Fibroblast of skin of right quadriceps (primary cell): ENCODE measurements around the gene SUFU.

ENCODE experiments used
- DNase-seq: peaks from one replicate; pipeline ENCODE4 v3.0.0-alpha.2; 2013

SUFU gene

DNA sequence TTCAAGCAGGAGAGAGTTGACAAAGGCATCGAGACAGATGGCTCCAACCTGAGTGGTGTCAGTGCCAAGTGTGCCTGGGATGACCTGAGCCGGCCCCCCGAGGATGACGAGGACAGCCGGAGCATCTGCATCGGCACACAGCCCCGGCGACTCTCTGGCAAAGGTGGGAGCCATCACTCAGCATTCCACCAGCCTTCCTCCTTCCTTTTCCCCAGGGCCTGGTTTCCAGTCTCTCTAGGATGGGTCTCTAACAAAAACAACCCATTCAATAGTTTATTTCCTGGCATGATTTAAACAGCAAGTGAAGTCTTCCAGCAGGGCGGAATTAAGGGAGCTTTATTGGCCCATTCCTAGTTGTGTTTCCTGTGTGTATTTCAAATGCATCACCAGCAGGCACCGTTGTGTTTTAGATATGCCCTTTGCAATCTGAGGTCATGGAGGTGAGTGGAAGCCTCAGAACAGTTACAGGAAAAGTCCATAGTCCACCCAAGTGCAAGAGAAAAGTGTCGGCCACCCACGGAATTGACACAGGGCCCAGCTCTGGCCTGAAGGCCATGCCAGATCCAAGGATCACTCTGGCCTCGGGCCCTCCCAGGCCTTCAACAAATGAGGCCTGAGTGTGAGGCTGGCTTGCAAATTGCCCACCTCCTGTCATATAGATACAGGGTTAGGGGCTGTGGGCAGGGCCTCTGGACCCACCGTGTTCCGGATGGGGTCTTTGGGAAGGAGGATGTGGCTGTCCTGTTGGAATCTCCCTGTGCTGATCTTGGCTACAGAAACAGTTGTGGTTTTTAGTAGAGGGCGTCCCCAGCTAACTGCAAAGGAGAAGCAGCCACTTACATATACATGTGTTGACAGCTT, 93.6 kb downstream of the SUFU start:
- no peak for DNase-seq

DNA sequence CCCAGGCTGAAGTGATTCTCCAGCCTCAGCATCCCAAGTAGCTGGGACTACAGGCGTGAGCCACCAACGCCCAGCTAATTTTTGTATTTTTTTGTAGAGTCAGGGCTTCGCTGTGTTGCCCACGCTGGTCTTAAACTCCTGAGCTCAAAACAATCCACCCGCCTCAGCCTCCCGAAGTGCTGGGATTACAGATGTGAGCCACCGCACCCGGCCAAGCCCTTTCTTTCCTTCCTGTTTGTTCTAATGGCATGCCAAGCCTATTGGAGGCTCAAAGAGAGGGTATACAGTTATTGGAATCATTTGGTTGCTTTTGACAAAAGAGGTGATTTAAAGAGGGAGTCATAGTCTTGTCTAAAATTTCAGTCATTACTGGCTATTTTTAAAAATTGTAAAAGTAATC, 94.5 kb downstream of the SUFU start:
- DNase-seq, result no peak

DNA sequence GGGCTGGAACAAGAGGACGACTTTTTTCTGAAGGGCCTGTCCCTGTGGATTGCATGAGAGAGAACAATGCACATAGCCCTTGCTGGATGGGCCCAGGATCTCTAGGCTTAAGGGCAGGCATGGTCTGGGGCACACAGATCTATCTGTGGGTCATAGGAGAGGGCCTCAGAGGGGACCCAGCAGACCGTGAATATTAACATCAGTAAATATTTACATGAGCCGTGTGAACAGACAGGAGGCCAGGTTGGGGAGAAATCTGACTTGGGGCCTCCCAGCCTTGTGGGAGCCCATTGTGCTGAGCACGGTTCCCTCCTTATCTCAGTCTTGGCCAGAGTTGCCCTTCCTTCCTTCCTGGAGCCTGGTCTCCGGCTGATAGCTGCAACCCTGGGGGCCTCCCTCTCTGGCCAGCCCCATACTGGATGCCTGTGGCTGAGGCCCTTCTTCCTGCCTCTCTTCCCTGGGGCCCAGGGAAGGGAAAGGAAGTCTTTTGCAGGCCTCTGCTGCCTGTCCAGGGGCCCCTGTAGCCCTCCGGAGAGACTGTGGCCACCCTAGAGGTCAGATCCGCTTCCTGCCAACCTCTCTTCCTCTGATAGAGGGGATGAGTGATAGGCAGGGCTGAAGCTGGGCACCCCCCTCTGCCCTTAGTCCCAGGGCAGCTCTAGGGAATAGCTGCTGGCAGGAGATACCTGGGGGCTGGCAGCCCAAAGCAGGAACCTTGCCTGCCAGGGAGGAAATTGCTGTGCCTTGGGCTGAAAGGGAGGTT, 96.0 kb downstream of the SUFU start:
- peak; percentile 26 for DNase-seq

DNA sequence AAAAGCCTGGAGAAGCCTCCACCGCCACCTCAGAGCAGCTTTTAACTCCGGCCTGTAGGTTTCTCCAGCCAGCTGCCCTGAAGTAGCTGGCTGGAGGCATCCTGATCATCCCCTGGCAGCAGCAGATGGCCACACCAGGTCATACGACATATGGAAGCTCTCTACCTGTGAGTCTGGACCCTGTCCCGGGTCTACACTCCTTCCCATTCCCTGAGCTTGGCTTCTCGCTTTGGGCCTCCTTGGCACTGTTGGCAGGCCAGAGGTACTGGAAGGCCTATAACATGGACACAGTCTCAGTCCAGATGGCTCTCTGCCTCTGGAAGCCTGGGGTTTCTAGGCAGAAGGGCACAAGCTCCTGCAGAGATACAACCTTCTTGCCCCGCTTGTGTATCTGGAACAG, 97.0 kb downstream of the SUFU start:
- DNase-seq, result no peak

DNA sequence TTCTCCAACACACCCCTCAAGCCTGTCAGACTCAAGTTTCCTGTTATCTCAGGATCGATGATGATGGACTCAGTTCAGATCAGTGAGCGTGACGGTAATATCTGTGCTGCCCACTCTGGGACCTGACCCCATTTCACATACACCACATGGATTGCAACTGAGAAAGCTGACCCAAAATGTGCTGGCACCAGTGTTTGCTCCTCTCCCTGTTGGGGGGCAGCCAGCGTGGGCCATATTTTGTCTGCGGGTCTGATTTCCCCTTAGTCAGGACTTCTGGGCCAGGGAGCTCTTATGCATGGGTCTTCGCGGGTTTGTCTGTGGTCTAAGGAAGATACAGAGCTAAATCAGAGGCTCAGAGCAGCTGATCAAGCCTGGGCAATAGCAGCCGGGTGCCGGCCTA, 97.9 kb downstream of the SUFU start:
- DNase-seq, result no peak

DNA sequence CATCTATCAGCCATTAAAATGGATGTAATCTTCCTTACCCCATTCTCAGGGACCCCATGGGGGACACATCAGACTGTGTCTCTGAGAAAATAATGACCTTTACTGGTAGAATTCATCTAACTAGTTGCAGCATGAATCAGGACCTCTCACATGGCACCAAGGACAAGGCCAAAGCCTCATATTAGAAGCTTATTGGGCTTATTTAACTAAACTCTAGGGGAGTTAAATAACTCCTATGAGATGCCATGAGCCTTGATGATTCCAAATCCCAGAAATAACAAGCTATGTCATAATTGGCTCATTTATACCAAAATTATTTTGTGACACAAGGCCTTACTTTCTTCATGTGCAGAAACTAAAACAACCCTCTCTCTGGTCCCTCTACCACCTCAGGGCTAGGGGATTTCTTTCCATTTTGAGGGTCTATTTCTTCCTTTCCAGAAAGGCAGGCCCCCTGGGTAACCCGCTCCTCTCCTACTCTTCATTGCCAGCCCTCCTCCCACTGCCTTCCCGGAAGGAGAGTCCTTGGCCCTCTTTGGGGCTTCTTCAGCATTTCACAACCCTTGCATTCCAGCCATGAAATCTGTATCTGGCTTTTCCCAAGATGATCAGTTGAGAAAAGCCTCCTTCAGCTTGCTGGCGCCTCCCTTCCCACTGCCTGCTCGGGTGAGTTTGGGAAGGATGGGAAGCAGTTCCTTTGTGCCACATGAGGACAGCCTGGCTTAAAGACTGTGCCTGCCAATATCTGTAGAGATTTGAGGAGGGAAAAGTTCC, 98.7 kb downstream of the SUFU start:
- DNase-seq, result peak; percentile 58

DNA sequence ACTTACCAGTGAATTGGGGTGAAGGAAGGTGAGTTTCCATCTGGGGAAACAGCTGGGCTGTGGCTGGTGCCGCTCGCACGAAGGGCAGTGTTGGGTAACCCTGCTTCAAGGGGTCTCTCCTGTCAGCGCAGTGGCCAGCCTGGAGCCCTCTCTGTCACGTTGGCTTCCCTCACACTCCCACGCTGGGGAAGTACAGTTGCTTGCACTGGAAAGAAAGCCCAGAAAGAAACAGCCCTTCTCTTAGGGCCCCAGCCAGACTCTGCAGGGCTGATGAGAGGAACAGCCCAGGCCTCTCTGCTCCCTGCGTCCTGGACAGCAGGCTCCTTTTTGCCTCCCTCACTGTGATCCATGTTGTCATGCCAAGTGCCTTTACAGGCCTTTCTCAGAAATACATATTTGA, 100.2 kb downstream of the SUFU start:
- DNase-seq, result no peak

DNA sequence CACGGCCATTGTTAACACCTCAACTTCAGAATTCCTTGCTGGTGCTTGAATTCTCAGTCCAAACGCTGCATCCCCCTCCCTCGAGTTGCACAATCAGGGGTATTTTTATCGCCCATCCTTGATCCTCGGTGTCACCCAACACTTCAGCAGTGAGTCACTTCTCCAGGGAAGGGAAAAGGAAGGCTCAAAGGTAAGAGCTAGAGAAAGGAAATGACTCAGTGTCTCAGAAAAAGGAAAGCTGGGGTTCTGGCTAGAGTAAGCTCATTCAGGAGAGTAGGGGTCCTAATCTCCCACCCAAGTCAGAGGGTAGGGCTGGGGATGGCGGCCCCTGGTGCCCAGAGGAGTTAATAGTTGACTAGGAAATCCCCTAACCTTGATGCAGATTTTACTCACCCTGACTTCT, 100.7 kb downstream of the SUFU start:
- DNase-seq, result peak; percentile 93

DNA sequence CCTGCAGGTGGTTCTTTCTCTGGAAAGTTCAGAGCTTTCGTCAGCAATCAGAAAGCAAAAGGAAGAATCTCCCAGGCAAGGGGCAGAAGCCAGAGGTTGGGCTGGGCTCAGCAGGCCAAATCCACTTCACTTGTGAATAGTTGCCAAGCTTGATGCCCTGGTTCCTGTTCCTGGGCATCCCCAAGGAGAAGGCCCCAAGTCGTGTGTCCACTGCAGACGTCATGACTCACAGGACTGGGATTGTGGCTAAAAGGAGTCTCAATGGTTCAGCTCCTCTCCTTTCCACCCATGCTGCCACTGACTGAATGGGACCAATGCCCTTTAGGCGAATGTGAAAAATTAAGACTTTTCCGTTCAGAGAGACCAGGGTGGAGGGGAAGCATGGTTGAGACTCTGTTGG, 101.9 kb downstream of the SUFU start:
- no peak for DNase-seq

DNA sequence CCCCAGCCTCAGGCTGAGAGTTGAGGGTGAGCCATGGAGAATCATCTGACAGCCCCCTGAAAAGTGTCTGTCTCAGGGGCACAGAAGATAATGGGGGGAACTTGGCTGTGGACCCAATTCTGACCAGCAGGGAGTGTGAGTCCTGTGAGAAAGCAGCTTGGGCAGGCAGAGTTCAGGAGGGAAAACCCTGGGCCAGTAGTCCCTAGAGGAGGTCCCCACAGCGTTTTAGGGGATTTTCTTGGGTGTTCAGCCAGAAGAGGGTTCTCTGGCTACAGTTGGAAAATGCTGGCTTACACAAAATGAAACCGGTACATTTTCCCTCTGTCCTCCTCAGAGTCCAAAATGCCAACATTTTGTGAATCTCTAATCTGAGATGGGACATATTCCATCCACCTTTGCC, 104.7 kb downstream of the SUFU start:
- no peak for DNase-seq

DNA sequence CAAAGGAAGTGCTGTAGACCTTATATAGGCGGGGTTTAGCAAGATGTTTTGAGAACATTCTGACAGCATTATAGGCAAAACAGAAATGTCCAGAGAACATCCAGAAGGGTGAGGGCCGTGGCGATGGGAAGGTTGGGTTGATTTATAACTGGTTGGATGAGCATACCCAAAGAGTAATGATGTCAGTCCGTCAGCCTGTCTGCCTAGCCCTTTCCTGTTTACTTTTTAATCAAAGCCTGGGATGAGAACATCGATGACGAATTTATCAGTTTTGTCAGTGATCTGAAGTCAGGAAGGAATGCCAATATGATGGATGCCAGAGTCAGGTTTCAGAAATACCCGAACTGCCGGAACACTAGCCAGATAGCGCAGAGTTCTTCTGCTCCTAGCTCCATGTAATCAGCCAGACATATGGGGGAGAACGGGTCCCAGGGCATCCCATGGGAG, 106.7 kb downstream of the SUFU start:
- DNase-seq, result no peak

DNA sequence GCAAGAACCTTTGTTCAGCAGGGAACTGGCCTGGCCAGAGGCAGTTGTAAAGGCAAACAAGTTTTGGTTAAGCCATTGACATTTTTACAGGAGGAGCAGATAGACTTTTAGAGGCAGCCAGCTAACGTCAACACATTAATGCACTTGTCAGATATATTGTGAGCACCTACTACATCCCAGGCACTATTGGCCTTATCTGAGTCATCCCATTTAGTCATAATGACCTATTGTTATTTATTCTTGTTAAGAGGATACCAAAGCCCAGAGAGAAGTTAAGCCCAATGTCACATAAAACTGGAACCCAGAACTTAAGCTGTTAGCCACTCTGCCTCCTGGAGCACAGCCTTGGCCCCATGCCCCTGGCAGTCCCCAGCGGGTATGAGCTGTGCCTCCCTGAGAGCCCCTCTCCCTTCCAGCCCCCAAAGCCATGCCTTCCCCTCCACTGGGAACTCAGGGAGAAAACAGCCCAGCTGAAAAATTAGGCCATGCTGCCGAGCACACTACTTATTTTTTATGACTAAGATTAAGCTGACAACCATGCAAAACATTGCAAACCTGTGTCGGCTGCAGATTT, 107.8 kb downstream of the SUFU start:
- DNase-seq, result no peak

DNA sequence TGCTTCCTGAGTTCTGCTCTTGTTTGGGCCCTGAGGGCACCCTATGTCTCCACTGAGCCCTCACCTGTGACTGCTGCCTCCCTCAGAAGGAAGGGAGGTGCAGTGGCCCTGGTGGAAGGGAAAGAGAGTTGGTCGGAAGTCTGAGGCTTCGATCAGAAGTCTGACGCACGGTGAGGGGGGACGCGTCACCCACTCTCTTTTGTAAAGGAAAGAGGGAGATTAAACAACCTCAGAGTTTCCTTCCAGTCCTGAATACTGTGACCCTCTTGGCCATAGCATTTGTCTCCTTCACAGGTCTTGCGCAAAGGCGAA, 109.1 kb downstream of the SUFU start:
- DNase-seq, result no peak

DNA sequence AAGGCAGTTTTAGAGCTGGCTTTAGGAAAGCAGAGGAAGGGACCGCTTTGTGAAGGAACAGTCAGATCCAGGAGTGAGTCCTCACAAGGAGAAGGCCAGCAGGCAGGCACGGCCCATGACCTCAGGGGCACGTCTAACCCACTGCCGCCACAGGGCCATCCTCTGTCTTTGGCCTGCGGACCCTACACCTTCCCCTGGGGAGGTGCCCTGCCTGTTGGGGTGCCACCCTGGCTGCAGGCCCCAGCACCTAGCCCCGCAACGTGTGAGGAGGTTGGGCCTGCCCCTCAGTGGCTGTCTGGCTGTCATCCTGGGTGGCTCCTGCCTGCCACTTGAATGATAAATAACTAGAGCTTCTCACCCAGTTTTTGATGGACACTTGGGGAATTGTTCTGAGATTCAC, 109.5 kb downstream of the SUFU start:
- no peak for DNase-seq

DNA sequence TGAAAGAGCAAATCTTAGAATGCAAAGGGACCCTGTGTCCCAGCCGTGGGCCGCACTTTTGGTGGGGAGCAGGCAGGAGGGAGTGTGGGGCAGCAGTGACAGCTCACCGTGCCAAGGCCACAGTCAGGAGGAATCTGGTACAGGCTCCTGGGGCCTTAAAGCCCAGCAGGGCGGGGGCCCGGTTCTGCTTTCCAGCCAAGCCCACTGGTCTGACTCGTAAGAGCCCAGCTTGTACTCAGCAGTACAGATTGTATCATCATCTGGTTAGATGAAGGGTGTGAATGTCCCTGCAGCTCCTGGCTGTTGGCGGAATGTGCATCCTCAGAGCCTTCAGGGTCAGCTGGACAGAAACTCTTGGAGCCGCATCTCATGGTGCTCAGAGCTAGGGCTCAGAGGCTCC, 110.0 kb downstream of the SUFU start:
- DNase-seq, result no peak

DNA sequence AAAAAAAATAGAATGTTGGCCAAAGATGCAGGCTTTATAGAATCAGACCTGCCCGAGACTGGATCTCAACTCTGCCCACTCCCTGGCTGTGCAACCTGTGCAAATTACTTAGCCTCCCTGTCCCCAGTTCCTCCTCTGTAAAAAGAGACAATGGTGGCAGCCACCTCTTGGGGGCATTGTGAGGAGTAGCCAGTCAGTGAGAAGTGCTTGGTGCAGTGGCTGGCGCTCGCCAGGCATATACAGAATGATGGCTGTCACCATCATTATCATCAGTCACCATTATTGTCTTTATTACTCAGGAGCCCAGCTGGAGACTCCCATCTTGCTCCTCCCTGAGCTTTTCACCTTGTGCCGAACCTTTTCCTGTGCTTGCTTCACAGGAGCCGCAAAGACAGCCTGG, 111.1 kb downstream of the SUFU start:
- DNase-seq, result no peak

DNA sequence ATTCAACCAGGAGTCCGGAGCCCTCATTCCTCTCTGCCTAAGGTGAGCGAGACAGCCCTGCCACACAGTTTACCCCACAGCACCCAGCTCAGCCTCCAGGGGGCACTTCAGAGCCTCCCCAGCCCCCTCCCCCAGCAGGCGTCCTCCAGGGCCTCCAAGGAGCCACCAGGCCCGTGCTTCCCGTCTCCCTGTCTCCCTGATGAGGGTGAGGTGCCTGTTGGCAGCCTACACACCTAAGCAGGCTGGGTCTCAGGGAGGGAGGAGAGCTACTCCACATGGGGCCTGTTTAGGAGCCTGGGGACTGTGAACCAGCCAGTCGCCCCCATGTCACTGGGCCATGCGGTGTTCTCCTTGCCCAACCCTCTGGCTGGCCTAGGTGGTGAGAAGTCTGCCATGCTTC, 111.6 kb downstream of the SUFU start:
- no peak for DNase-seq

DNA sequence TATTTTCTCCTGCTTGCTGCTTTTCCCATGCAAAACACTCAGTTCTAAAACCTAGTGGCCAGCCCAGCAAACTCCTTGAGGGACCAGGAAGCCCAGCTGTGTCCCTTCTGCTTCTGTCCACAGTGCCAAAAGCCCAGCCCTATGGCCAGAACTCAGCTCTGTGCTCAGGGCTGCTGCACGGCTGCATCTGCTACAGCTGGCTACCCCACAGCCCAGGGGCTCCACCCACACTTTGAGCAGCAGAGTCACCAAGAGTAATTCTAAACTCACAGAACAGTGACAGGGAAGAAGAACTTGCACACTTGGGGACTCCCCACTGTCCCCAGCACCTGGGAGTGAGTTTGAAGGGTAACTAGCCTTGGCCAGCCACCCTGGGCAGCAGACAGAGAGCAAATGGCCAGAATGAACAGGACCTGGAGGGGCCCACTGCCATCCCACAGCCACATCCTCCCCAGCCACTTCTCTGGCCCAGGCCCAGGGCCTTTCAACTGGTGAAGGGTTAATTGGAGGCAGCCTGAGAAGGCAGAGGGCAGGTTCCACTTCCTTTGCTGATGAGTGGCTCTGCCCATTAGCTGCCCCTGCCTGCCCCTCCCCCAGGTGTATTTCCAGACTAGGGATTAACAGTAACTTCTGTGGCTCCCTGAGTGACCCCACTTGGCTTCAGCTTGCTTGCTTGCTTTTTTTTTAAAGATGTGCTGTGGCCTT, 112.4 kb downstream of the SUFU start:
- no peak for DNase-seq

DNA sequence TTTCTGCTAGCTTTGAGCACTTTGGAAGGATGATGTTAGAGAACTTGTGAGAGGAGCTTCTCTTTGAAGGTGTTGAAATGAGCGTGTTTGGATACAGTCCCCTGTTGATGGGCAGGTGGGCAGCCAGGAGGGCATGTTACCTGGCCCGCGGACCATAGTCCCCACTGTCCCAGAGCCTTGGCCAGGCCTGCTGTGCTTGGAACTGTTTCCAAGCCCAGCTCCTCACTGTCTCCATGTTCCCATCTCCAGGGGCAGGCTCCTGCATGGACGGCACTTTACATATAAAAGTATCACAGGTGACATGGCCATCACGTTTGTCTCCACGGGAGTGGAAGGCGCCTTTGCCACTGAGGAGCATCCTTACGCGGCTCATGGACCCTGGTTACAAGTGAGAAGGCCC, 113.3 kb downstream of the SUFU start:
- DNase-seq, result no peak

DNA sequence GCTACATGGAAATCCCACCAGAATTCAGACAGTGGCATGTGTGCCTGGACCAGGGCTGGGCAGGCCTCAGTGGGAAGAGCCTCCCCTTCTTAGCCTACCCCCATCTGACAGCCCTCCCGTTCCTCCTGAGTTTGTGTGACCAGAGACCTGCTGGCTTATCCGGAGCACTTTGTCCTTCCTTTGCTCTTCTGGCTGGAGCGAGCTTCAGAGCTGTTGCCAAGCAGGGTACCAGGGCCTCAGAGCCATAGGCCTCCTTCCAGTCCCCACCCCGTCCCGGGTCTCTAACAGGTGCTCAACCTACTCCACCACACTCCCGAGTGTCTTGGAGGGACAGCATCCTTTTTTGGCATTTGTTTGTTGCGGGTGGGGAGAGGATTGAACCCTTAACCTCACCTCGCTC, 114.0 kb downstream of the SUFU start:
- no peak for DNase-seq

DNA sequence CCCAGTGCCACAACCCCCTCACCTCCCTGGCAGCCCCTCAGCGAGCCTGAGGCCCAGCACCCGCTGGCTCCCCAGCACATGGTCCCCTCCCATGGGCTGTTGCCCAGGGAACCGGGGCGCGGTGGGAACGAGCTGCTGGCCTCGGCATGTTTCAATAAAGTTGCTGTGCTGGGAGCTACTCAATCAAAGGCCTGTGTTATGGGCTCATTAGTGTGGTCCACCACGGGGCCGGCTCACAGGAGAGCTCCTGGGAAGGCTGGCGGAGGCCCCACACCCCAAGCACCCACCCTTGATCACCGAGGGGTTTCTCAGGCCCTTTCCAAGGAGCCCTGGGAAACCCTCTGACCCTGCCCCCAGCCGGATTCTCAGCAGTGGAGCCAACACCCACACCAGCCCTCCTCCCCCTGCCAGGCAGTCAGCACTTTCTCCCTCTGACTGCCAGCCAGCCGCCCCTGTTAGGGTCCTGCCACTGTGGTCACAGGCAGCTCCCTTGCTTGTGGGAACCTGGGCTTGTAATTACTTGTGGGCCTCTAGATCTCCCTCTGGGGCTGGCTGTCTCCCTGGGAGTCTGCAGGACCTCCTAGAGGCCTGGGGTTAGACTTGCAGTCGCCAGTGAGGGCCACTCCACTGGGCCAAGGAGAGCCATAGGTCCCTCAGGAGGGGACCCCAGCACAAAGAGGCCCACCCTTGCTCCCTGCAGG, 115.7 kb downstream of the SUFU start:
- DNase-seq, result no peak

DNA sequence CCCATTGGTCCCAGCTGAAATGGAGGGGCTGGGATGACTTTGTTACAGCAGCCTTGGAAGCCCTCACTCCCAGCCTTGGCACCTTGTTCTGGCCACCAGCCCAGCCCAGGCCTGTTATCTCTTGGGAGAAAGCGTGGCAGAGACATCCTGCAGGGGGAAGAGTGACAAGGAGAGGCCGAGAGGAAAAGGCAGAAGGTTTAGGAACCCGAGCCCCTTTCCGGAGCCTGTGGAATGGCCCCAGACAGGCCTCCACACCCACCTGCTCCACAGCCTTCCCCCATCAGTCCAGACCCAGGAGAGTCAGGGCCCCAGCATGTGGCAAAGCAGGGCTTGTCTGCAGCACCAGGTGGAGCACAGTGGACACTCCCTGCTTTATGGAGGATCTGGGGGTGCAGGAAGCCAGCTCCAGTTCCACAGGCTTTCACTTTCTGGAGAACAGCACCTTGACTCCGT, 116.4 kb downstream of the SUFU start:
- DNase-seq, result no peak
